GM12874 (cell line): ENCODE data around the gene TRPV3.

Experiments used
- TF ChIP-seq, protein P1 (sequence below): IDR thresholded peaks from 2 replicates; pipeline ENCODE4 v1.5.1; 2011; ENCODE audit warnings: low read depth, mild to moderate bottlenecking, control low read depth, low read length, moderate library complexity; ENCODE audit not compliant: insufficient read depth

TRPV3 gene

DNA sequence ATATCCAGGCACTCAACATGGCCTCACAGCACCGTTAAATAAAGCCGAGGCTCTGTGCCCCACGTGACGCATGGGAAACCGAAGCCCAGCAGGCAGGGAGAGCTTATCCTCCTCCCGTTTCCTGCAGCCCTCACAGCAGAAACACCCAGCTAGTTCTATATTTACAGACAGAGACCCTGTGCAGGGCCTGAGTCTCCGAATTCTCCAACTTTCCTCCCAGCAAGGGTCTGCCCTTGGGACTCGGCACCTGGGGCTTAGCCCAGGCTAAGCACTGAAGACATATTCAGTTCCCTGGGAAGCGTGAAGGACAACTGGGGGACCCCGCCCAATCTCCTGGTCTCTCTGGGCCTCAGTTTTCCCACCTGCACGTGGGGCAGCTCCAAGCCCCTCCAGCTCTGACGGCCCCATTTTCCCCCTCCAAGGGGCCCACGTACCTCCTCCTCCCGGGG, 29.2 kb downstream of the TRPV3 start:
- TF ChIP-seq, protein P1, sequence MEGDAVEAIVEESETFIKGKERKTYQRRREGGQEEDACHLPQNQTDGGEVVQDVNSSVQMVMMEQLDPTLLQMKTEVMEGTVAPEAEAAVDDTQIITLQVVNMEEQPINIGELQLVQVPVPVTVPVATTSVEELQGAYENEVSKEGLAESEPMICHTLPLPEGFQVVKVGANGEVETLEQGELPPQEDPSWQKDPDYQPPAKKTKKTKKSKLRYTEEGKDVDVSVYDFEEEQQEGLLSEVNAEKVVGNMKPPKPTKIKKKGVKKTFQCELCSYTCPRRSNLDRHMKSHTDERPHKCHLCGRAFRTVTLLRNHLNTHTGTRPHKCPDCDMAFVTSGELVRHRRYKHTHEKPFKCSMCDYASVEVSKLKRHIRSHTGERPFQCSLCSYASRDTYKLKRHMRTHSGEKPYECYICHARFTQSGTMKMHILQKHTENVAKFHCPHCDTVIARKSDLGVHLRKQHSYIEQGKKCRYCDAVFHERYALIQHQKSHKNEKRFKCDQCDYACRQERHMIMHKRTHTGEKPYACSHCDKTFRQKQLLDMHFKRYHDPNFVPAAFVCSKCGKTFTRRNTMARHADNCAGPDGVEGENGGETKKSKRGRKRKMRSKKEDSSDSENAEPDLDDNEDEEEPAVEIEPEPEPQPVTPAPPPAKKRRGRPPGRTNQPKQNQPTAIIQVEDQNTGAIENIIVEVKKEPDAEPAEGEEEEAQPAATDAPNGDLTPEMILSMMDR, result no peak

DNA sequence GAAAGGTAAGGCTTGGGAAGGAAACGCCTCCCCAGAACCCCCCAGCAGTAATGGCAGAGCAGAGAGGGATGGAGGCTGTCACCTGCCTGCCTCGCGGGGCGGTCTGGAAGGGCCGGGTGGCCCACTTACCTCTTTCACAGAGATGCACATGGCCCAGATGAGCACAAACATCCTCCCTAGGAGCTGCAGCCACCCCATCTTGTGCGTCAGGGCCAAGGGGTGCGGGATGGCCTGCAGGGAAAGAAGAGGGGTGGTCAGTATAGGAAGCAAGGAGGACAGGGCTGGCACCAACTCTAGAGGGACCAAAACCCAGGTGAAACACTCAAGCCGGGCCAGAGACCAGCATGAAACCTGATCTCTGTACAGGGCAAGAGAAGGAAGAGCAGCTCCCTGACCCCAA, 29.7 kb downstream of the TRPV3 start:
- TF ChIP-seq, protein P1, result no peak

DNA sequence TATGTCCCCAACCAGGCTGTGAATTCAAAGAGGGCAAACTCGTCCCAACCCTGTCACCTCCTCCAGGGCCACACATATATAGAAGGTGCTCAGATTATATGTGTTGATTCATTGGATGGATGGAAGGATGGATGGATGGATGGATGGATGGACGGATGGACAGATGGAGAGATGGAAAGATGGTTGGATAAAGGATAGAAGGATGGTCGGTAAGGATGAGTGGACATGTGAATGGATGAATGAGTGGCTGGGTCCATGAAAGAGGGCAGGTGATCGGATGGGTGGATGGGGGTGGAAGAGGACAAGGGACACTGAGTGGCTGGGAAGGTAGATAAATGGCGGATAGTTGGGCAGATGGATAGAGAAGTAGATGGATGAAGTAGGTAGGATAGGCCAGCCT, 30.1 kb downstream of the TRPV3 start:
- TF ChIP-seq, protein P1, result no peak

DNA sequence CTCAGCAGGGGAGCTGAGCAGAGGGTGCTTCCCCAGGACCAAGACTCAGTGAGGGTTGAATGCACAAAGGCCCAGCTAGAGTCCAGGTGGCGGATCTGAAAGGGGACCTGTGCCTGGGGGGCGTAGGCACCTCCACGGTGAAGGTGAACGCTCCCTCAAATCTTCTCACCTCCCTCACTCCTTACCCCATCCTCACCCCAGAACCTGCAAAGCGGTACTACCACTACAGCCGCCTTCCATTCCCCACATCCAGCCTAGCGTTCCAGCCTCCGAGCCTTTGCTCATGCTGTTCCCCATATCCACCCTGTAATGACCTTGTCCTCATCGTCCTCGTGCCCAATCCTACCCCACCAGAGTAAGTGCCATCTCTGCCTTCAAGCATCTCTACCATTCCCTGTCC, 30.6 kb downstream of the TRPV3 start:
- TF ChIP-seq, protein P1, result no peak

DNA sequence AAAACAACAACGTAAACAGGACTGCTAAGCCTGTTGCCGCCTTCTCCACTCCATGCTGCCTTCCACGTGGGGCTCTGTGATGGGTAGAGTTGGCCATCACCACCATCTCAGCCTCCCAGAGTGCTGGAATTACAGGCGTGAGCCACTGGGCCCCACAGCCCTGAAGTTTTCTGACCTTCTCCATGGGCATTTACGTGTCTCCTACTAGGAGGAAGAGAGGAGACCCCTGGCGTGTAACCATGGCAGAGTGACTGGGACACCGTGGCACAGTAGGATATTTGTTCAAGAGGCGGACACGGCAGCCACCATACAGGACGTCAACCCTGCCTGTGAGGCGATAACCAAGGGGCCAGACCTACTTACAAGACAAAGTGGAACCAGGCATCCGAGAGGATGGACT, 31.1 kb downstream of the TRPV3 start:
- TF ChIP-seq, protein P1, result no peak

DNA sequence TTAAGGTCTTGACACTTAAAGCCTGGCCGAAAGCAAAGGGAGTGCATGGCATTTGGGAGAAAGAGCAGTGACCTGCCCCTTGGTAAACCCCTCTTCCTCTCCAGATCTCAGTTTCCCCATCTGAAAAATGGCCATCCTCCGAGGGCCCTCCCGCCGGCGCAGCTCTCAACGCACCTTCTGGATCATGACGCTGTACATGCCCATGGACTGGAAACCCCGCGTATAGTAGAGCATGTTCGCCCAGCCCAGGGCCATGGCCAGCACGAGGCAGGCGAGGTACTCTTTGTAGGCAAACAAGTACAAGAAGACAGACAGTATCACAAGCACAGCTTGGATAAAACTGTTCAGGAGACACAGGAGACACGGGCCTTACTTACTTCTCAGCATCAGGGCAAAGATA, 33.6 kb downstream of the TRPV3 start:
- TF ChIP-seq, protein P1, result no peak

DNA sequence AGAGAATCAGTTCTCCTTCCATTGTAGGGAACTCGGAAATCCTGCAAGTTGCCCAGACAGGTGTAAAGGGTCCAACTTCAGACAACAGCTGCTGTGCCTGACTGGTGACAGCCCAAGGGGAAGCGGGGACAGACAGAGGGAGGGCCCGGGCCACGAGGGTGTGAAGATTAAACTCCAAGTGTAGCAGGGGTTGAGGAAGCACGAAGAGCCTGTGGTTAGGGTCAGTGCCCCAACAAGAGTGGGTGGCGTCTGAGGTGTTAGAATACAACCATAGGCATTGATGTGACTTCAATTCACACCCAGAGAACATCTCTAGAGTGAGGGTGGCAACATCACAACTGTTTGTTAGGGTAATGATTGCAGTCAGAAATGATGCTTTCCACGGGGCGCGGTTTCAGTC, 42.7 kb downstream of the TRPV3 start:
- TF ChIP-seq, protein P1, result no peak
